GM12865 (cell line): ENCODE data around the gene CHST11.

Experiments
- DNase-seq: peaks from one replicate; pipeline ENCODE4 v3.0.0; 2010; ENCODE audit warnings: low read depth
- H3K4me3 ChIP-seq: 2 replicates; pipeline ENCODE4 v1.5.1; 2011; ENCODE audit warnings: mild to moderate bottlenecking, low read depth, low read length, control low read depth
- TF ChIP-seq, protein P1 (sequence below): IDR thresholded peaks from 2 replicates; pipeline ENCODE4 v1.5.1; 2011; ENCODE audit warnings: low read length, control low read depth, low read depth, inconsistent platforms; ENCODE audit not compliant: insufficient read depth; ENCODE audit errors: missing control alignments

The CHST11 gene

DNA sequence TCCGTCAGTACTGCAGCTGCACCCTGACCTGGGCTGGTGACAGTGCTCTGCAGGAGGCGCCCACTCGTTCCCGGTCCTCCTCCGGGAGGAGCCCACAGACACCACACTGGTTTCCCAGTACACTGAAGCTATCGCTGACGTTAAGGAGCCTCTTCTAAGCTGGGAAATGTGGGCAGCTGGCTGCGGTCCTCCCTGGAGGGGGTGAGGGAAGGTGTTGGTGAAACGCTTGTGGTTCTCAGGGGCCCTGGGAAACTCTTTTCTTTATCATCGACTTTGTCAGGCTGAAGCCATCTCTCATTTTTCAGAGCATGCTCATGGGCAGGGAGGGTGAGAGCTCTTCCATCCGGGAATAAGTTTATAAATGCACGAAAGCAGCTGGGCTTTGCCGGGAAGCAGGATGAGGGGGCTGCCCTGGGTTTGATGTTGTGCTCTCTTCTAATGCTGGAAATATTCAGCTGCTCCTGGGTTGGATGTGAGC, 176.0 kb downstream of the CHST11 start:
- no peak for DNase-seq
- no peak overlapping the region for H3K4me3 ChIP-seq
- TF ChIP-seq, protein P1, sequence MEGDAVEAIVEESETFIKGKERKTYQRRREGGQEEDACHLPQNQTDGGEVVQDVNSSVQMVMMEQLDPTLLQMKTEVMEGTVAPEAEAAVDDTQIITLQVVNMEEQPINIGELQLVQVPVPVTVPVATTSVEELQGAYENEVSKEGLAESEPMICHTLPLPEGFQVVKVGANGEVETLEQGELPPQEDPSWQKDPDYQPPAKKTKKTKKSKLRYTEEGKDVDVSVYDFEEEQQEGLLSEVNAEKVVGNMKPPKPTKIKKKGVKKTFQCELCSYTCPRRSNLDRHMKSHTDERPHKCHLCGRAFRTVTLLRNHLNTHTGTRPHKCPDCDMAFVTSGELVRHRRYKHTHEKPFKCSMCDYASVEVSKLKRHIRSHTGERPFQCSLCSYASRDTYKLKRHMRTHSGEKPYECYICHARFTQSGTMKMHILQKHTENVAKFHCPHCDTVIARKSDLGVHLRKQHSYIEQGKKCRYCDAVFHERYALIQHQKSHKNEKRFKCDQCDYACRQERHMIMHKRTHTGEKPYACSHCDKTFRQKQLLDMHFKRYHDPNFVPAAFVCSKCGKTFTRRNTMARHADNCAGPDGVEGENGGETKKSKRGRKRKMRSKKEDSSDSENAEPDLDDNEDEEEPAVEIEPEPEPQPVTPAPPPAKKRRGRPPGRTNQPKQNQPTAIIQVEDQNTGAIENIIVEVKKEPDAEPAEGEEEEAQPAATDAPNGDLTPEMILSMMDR, result no peak

DNA sequence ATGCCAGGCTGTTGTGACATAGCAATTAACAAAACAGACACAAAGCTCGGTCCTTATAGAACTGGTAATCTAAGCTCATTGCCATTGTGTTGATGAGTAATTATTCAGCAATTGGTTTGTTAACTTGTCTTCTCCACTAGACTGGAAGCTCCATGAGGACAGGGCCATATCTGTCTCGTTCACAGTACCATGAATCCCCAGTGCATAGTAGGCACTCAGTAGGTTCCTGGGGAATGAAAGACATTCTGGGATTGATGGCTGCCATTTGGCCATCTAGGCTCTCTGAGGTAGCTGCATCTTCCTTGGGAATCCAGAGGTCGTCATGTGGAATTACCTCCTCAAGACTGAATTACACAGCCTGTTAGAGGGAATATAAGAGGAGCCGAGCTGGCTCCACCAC, 177.3 kb downstream of the CHST11 start:
- TF ChIP-seq, protein P1, result no peak
- no peak overlapping the region for H3K4me3 ChIP-seq
- no peak for DNase-seq

DNA sequence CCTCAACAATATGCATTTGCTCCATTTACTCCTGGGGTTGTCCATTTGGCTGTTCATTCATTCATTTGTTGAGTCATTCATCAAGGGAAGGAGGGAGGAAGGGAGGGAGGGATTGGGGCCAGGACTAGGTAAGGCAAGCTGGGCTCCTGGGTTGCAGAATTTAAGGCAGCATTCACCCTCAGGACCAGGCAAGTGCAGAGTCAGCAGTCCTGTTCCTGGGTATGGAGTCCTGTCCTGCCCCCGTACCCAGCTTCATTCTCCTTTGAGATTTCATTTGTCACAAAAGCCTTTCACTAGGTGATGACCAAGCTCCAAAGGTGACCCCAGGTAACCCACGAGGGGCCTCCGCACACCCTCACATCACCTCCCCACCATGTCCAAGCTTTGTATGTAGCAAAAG, 178.1 kb downstream of the CHST11 start:
- H3K4me3 ChIP-seq, result no peak overlapping the region
- TF ChIP-seq, protein P1, result no peak
- DNase-seq, result no peak

DNA sequence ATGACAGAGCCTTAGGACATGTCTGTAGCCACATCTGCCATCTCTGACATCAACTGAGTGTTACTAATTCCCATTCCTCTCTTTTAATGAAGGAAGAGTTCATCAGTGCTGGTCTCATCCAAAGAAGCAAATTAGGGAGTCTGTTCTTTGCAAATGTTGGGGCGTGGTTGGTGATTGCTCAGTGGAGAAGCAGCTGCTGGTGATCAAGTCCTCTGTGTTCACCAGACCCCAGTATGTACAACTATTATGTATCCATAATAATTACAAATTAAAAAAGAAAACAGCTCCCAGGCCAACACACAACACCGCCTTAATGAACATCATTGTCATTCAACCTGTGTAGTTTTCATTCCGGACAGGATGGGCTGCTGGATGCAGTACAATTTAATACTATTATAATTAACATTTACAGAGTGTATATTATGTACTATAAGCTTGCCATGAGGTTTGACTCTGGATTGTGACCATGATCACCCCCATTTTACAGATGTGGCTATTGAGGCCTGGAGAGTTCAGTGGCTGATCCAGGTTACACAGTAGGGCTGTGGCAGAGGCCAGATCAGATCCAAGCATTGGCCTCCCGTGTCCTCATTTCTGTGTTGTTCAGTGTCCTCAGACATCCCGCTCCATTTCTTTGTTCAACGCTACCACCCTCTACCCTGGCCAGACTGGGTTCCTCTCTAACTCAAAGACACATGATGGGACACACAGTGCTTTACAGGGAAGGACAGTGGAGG, 179.0 kb downstream of the CHST11 start:
- DNase-seq, result no peak
- no peak overlapping the region for H3K4me3 ChIP-seq
- TF ChIP-seq, protein P1, result no peak

DNA sequence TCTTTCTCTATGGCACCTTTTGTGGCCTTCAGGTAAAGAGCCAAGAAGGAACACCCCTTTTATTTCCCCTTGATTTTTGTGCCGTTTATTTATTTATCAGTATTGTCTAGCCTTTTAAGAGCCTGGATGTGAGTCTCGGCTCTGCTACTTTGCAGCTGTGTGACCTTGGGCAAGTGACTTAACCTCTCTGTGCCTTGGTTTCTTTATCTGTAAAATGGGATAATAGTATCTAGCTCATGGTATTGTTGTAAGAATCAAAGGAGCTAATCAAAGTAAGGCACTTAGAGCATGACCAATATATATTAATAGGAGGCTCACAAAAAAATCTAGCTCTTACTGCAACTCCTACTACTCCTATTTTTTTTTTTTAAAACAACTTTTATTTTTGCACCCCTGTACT, 179.7 kb downstream of the CHST11 start:
- TF ChIP-seq, protein P1, result no peak
- H3K4me3 ChIP-seq, result no peak overlapping the region
- no peak for DNase-seq

DNA sequence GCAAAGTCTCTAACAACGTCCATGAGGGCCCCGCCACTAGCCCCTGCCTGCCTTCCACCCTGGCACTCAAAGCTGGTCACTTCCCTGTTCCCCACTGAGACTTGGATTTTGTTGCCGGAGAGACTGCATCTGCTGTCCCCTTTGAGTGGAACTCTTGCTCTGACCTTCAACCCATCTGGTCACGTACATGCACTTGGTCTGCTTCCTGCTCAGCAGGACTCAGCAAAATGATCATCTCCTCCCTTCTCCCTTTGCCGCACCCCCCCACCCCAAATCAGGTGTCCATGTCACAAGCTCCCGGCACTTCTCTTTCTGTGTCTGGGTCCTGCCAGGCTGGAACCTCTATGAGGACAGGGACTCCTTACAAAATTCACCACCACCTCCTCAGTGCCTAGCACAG, 180.9 kb downstream of the CHST11 start:
- TF ChIP-seq, protein P1, result no peak
- no peak for DNase-seq

DNA sequence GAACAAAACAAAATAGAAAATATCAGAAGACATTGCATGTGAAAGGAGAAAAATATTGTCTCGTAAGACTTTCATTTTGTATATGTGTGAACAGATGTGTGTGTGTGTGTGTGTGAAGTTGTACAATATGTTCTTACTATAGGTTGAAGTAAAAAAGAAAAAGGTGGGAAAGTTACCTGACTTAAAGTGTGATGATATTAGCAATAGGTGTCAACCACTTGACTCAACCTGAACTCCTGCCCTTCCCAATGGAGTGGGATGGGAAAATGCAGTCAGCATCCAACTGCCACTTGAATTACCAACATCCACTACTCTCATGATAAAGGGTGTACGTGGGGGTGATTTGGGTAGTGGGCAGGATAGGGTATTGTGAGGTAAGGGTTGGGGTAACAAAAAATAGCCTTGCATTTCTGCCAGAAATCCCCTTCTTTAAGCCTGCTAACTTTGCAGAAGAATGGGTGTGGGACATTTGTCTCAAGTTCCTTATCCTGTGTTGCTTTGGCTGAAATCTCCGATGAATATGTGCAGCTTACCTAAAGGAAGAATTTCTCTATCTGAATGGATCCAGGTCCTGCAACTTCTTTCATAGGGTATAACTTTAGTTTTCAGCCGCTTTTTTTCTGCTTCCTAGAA, 181.6 kb downstream of the CHST11 start:
- no peak overlapping the region for H3K4me3 ChIP-seq

More for the DNA sequence above, 180.9 kb downstream of the CHST11 start:
- H3K4me3 ChIP-seq, result no peak overlapping the region

More for the DNA sequence above, 181.6 kb downstream of the CHST11 start:
- TF ChIP-seq, protein P1, result no peak
- DNase-seq, result no peak
